HG02981 (cell line): ENCODE measurements around the gene LHFPL2.
"Not testable (repeated sequence)": the region's sequence is repeated elsewhere in the genome, so short reads cannot be mapped to it uniquely, and the experiment has no call there.

ENCODE experiments used
- ATAC-seq: cut with Tn5 transposase; IDR thresholded peaks from one replicate; pipeline ENCODE4 v1.9.1; 2021; ENCODE audit warnings: mild to moderate bottlenecking, moderate library complexity; ENCODE audit not compliant: unreplicated experiment

The LHFPL2 gene

GRCh38 chr5:78475370-78475769 lies 173.2 kb downstream of the LHFPL2 start:
- ATAC-seq, result no peak

- no peak for ATAC-seq
Measured at GRCh38 chr5:78473751-78474150, 174.8 kb downstream of the LHFPL2 start.

GRCh38 chr5:78472469-78473106 lies 176.0 kb downstream of the LHFPL2 start:
- no peak for ATAC-seq

GRCh38 chr5:78471896-78472295 lies 176.7 kb downstream of the LHFPL2 start:
- no peak for ATAC-seq

- ATAC-seq, result no peak
Measured at GRCh38 chr5:78467752-78468357, 180.7 kb downstream of the LHFPL2 start.

- ATAC-seq, result no peak
Measured at GRCh38 chr5:78467140-78467539, 181.4 kb downstream of the LHFPL2 start.

- no peak for ATAC-seq
Measured at GRCh38 chr5:78458843-78459242, 189.7 kb downstream of the LHFPL2 start.

- ATAC-seq, result not testable (repeated sequence)
Measured at GRCh38 chr5:78457507-78457906, 191.1 kb downstream of the LHFPL2 start.

- ATAC-seq, result no peak
Measured at GRCh38 chr5:78449103-78449502, 199.5 kb downstream of the LHFPL2 start.

GRCh38 chr5:78447775-78448424 lies 200.7 kb downstream of the LHFPL2 start:
- no peak for ATAC-seq
